GM18511 (cell line): ENCODE results near the gene CYB5A.
A peak's percentile ranks its signal among the peaks of the same experiment; 100 is the strongest.

Experiments used
- ATAC-seq: cut with Tn5 transposase; IDR thresholded peaks from one replicate; pipeline ENCODE4 v1.9.1; 2021; ENCODE audit warnings: mild to moderate bottlenecking, moderate library complexity; ENCODE audit not compliant: unreplicated experiment

CYB5A gene

DNA sequence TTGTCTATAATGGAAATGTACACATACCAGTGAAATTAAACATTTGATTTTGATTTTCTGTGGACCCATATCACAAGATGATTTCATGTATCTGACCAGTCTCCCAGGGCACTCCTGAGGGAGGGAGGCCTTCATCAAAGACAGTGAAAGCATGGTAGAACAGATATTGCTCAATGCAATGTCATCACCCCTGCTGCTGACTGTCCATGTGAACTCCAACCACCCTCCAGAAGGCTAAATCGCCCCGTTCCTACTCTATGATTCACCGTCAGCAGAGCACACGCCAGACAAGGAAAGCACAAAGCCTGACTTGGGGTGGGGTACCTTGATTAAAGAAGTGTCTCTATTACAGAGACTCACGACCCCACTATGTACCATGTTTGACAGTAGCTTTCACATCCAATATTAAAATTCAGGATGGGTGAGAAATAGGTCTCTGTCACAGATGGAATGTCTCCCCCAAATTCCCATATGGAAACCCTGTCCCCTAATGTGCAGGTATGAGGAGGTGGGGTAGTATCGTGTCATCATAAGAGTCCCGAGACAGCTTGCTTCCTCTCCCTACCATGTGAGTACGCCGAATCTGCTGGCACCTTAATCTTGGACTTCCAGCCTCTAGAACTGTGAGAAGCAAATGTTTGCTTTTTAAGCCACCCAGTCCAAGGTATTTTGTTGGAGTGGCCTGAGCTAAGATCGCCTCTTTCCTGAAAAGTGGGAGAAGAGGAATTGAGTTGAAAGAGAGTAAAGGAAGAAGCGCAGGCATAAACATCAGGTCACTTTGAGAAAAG is 42.4 kb downstream of the CYB5A start:
- no peak for ATAC-seq

DNA sequence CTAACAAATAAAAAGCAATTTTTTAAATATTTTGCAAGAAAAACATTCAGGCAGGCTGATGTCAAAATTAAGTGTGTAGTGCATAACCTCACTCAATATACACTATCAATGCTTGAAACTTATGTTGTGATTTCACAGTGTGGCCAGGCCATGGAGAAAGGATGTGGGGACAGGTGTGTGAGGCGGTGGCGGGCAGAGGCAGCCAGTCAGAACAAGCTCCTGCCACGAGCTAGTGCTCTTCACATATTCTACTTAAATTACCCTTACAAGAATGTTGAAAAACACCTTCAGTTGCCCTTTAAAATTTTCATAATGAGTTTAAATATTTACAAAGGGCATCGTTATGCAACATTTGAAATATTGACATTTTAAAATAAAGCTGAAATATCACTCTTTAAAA is 43.2 kb downstream of the CYB5A start:
- ATAC-seq, result peak; percentile 89

DNA sequence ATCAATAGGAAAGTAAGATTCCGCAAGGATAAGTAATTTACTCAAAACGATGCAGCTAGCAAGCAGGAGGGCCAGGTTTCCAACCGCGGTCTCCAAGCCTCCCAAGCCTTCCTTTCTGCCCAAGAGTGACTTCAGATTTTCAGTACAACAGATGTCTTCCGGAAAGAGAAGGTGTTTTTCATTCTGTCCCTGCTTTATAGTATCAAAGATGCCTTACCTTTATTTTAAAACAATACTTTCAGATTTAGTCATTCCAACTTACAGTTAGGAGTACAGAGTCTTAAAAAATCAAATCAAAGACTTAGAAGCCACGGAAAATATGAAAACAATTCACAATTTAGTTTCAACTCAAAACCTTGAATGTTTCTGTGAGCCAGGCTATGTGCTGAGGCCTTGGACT is 43.6 kb downstream of the CYB5A start:
- ATAC-seq, result peak; percentile 43

GRCh38 chr18:74244554-74244953 is 47.2 kb downstream of the CYB5A start:
- no peak for ATAC-seq

- no peak for ATAC-seq
Measured at GRCh38 chr18:74243127-74243526, 48.6 kb downstream of the CYB5A start.

GRCh38 chr18:74242438-74243096 is 49.2 kb downstream of the CYB5A start:
- no peak for ATAC-seq

DNA sequence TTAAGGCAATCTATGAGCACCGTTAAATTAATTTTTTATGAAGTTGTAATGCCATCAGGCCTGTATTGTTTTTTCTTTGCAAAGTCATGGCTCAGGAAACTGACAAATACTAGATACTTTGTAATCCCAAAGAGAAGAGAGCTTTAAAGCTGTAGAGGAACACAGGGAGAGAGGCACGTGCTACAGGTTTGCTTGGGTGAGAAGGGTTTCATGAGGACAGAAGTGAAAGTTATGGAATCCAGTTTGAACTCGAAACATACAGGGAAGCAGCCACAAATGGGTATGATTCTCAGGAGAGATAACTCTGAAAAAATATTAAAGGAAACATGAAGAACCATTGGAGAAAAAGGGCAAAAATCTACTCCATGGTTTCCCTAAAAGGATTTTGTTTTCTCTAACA is 49.8 kb downstream of the CYB5A start:
- no peak for ATAC-seq

DNA sequence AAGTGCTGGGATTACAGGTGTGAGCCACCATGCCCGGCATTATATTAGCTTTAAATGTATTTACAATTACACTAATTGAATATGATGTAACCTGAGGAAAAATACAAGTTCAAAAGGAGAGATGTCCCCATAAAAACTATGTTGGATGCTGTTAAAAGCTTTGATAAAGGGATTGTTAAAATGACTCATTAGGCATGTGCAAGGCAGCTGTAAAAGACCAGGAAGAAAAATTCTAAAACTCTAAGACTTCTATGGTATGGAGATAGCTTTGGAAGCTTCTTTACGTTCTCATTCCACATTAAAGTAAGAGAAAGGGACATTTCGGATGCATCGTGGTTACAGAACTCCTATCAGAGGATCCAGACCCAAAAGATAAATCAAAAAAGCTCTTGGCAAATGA is 50.3 kb downstream of the CYB5A start:
- no peak for ATAC-seq

DNA sequence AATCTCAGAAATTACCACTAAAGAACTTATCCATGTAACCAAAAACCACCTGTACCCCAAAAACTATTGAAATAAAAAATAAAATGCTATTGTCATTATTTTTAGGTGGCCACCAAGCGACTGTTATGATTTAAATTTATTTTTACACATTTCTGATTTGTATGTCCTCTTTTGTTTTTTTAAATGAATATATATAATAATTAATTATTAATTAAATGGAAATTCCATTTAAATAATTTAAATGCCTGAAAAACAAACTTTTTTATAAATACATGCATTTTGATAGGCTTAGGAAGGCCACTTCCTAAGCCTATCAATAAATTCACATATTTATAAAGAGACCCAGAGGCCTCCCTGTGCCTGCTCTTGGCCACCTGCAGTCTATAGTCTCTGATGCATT is 52.2 kb downstream of the CYB5A start:
- ATAC-seq, result no peak

GRCh38 chr18:74234326-74235171 is 57.2 kb downstream of the CYB5A start:
- ATAC-seq, result no peak

- no peak for ATAC-seq
Measured at GRCh38 chr18:74233933-74234325, 57.8 kb downstream of the CYB5A start.

GRCh38 chr18:74230922-74231714 is 60.6 kb downstream of the CYB5A start:
- no peak for ATAC-seq

DNA sequence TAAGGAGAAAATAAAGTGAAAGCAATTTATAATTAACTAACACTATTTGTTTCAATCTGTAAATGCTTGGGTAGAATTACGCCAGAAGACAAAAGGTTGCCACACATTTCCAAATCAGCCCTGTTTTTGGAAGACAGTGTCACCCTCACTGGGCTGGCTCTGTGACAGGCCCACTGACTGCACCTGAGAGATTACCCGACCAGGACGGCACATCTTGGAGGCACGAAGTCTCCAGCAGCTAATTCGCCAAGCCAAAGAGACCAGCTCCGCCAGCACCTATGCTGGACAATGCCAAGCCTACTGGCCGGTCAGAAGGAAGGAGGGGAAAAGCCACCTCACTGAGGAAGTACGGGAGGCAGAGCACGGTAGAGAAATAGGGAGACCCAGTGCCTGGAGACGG is 61.9 kb downstream of the CYB5A start:
- no peak for ATAC-seq

- ATAC-seq, result no peak
Measured at GRCh38 chr18:74229005-74229404, 62.8 kb downstream of the CYB5A start.

DNA sequence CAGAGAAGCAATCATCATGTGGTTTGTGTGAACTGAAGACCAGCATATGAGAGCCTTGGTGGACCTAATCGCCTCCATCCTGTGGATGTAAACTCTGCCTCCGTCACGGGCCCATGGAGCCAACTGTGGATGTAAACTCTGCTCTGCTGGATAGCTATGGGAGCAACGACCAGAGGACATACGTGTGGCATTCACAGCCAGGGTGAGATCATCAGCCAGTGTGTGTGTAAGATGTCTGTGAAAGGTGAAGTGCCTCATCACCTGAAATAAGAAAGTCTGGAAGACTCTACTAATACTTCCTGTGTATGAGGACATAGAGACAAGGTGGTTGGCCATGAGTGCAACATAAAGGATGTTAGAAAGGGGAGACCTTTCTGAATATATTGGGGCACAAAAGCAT is 63.5 kb downstream of the CYB5A start:
- ATAC-seq, result no peak

GRCh38 chr18:74226666-74227065 is 65.1 kb downstream of the CYB5A start:
- ATAC-seq, result no peak

GRCh38 chr18:74226156-74226555 is 65.6 kb downstream of the CYB5A start:
- ATAC-seq, result no peak

- no peak for ATAC-seq
Measured at GRCh38 chr18:74225193-74225840, 66.4 kb downstream of the CYB5A start.

DNA sequence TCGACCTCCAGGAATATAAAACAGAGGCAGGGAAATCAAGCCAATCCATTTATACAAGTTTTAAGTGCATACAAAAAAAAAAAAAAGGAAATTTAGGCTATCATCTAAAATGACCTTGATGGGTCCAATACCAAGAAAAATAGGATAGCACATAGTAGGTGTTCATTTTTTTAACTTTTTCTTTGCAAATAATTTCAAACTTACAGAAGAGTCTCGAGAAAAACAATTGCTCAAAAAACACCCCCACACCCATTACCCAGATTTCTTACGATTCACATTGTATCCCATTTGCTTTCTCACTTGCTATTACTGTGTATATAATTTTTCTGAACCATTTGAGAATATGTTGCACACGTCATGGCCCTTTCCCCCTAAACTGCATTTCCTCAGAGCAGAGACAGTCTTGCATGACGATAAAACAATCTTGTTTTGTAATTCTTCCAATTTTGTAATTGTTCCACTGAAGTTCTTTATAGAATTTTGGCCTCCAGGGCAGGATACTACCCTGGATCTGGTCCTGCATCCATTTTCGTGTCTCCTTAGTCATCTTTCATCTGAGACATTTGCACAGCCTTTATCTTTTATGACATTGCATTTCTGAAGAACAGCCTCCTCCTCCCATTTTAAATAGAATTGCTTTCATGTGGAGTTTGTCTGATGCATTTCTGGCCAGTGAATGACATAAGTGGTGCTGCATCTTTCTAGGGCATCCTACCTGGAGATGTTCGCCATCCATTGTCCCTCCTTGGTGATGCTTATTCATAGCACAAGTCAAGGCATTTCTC is 68.9 kb downstream of the CYB5A start:
- no peak for ATAC-seq

GRCh38 chr18:74221081-74221480 is 70.7 kb downstream of the CYB5A start:
- no peak for ATAC-seq
